Placental pericyte (primary cell): ENCODE measurements around the gene ZNF782. TPM values are rescaled to one million over a fixed set of nuclear protein-coding genes. Genes with fewer than 3 reads are reported as not detected.

ENCODE experiments used
- total RNA-seq: library from RNA; depleted of rRNA; stranded (reverse); fragments of >200 nt; gene quantifications from 2 replicates; pipeline ENCODE4 v1.2.3, GENCODE V29; 2012

ZNF782 gene
- total RNA-seq = 2.8 and 3.0 TPM in 2 replicates

DNA sequence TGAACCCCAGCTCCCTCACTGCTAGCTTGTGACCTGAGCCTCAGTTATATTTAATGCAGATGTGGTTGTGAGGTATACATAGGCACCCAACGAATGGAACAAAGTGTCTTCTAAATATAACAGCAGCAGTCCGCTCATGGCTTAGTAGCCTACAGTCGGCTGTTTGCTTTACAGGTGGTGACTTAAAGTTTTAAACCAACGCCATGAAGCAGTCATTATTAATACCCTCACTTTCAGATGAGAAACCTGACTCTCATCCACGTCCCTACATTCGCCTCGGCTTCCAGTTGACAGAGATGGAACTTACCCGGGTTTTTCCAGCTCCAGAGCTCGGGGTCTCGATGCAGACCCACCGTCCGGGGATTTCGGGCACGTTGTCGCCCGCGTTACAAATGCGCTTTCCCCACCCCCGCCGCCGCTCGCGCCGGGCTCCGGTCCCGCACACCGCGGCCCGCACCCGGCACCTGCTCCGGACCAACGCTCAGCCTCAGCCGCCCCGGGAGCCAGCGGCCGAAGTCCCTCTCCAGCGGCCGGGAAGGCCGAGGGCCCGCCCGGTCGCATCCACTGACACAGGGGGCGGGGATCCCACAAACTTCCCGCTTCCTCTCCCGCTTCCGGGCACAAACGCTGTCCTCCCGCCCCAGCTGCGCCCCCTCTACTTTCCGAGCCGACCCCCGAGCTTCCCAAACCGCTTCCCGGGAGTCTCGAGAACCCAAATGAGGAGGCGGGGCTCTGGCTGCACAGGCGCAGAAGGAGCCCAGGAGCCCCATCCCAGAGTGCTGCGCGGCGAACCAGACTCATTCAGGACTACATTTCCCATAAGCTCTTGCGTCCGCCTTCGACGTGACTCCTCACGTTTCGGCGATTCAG is at the start of gene ZNF782:
Gene ZNF782 (minus strand): TSS at position 734 of the 870 bp plus-strand sequence. CDS start 2,553 bp downstream, outside the sequence.

Other genes with a start within 250 kb of the ZNF782 start
- gene CDC14B, start 234.7 kb downstream of the ZNF782 start, total RNA-seq = 11.7 and 12.7 TPM in 2 replicates
- gene PRXL2C, start 199.2 kb downstream of the ZNF782 start, total RNA-seq = 9.8 and 17.2 TPM in 2 replicates
- 4.8 and 10.6 TPM in 2 replicates for gene ZNF510, start 76.4 kb downstream of the ZNF782 start, total RNA-seq
- gene NUTM2G, start 74.3 kb upstream of the ZNF782 start, total RNA-seq = not detected in 2 replicates
- gene CTSV, start 184.6 kb upstream of the ZNF782 start, total RNA-seq = 0.44 TPM in 1 of 2 replicates, not detected in the other